GM12878 (cell line): ENCODE measurements around the gene ATG14. TPM values are rescaled to one million over a fixed set of nuclear protein-coding genes. Genes with fewer than 3 reads are reported as not detected.

ENCODE experiments used
- ATAC-seq: fragments of 200-7000 bp; cut with Tn5 transposase; 3 replicates; pipeline ENCODE4 v1.9.1; 2020; ENCODE audit warnings: mild to moderate bottlenecking, moderate library complexity
- BruUV-seq: library from RNA; stranded (reverse); fragments of 400-500 nt; replicated peaks from 2 replicates; lab custom pipeline; 2021; lab: Mats Ljungman, UMichigan
- CTCF ChIA-PET: fragments of 300-600 bp; sonication (Branson Sonifier 250); formaldehyde crosslinking; extraction: SDS; loops from one replicate; lab custom pipeline; 2021; ENCODE audit warnings: inconsistent platforms; lab: Yijun Ruan, JAX
- POLR2A ChIA-PET: fragments of 350-600 bp; formaldehyde crosslinking; extraction: SDS; loops from one replicate; lab custom pipeline; 2021; ENCODE audit warnings: inconsistent platforms; lab: Charles Lee
- RAD21 ChIA-PET: fragments of 300-600 bp; sonication (Branson Sonifier 250); formaldehyde crosslinking; loops from one replicate; lab custom pipeline; 2023; ENCODE audit warnings: antibody characterized with exemption; ENCODE audit not compliant: unreplicated experiment; lab: Charles Lee
- SMC1A ChIA-PET: fragments of 300-600 bp; sonication (Branson Sonifier 250); formaldehyde crosslinking; loops from one replicate; lab custom pipeline; 2023; ENCODE audit not compliant: unreplicated experiment, uncharacterized antibody; lab: Charles Lee
- DNase-seq: peaks from one replicate; pipeline ENCODE4 v3.0.0-alpha.2; 2011; ENCODE audit warnings: low read depth, low spot score
- FAIRE-seq: peaks from 3 replicates; lab custom pipeline; 2011; peaks lifted over from hg19 to GRCh38; lab: Jason Lieb, UNC
- H2AFZ ChIP-seq: 2 replicates; pipeline ENCODE4 v1.6.0; 2011; ENCODE audit warnings: low read depth, low read length, control low read depth; ENCODE audit not compliant: control insufficient read depth
- H3K27ac ChIP-seq: 2 replicates; pipeline ENCODE4 v1.5.1; 2011; ENCODE audit warnings: control low read depth; ENCODE audit not compliant: control insufficient read depth, insufficient read depth
- H3K27me3 ChIP-seq, 2 experiments: replicated peaks in 1 of 2; 2 replicates each; pipeline versions ENCODE4 v1.6.0 to v1.6.1; 2011; ENCODE audit warnings: low read length in 1 of 2; ENCODE audit not compliant: control insufficient read depth in 2 of 2, insufficient read depth in 2 of 2
- H3K36me3 ChIP-seq, 2 experiments: 2 replicates each; pipeline ENCODE4 v1.5.1; 2011; ENCODE audit warnings: low read length in 1 of 2; ENCODE audit not compliant: control insufficient read depth in 2 of 2, insufficient read depth in 2 of 2
- H3K4me1 ChIP-seq: 2 replicates; pipeline ENCODE4 v1.6.1; 2011; ENCODE audit warnings: mild to moderate bottlenecking, low read length, moderate library complexity, mixed read lengths; ENCODE audit not compliant: control insufficient read depth, insufficient read depth
- H3K4me2 ChIP-seq: 2 replicates; pipeline ENCODE4 v1.6.0; 2011; ENCODE audit warnings: control low read depth; ENCODE audit not compliant: control insufficient read depth, insufficient read depth
- H3K4me3 ChIP-seq: fragments of 200-600 bp; sonication (generic); 2 replicates; pipeline ENCODE4 v1.5.1; 2016
- H3K79me2 ChIP-seq: 2 replicates; pipeline ENCODE4 v1.6.0; 2011; ENCODE audit warnings: low read length; ENCODE audit not compliant: control insufficient read depth, insufficient read depth
- H3K9ac ChIP-seq: 2 replicates; pipeline ENCODE4 v1.8.0; 2011; ENCODE audit warnings: low read length, control low read depth, mixed read lengths; ENCODE audit not compliant: control insufficient read depth, insufficient read depth
- H3K9me3 ChIP-seq: replicated peaks from 3 replicates; pipeline ENCODE4 v1.5.1; 2011; ENCODE audit warnings: mild to moderate bottlenecking, low read length; ENCODE audit not compliant: control insufficient read depth, insufficient read depth
- H4K20me1 ChIP-seq: 2 replicates; pipeline ENCODE4 v1.6.0; 2011; ENCODE audit not compliant: control insufficient read depth, insufficient read depth
- ESRRA ChIP-seq: IDR thresholded peaks from 2 replicates; pipeline ENCODE4 v1.6.1; 2012; ENCODE audit warnings: mild to moderate bottlenecking, low read length, improper control_type of control experiment
- IKZF1 ChIP-seq: fragments of 450-650 bp; conservative IDR thresholded peaks from 2 replicates; pipeline ENCODE4 v1.6.1; 2017; ENCODE audit warnings: antibody characterized with exemption, mild to moderate bottlenecking
- PRDM15 ChIP-seq: fragments of 450-650 bp; formaldehyde crosslinking; IDR thresholded peaks from 2 replicates; pipeline ENCODE4 v1.4.0; 2020; ENCODE audit warnings: mild to moderate bottlenecking, moderate library complexity
- WGBS: methylation state at CpG from one replicate; pipeline ENCODE4 v1.1.6; 2016; ENCODE audit warnings: low lambda C conversion rate; ENCODE audit not compliant: insufficient replicate concordance, insufficient coverage; ENCODE audit errors: missing lambda C conversion rate; 5-methylcytosine and 5-hydroxymethylcytosine counted together
- in situ Hi-C: fragments of 300-500 bp; cut with MboI; formaldehyde crosslinking; loops from 9 replicates; pipeline ENCODE4 v1.14.3; 2018; ENCODE audit warnings: mixed read lengths
- intact Hi-C: fragments of 100-400 bp; cut with micrococcal nuclease; formaldehyde crosslinking; loops from one replicate; pipeline ENCODE4 v1.14.2; 2022; ENCODE audit not compliant: unreplicated experiment
- polyA plus RNA-seq, 11 experiments: library from polyadenylated mRNA; depleted of rRNA in 4 of 11; unstranded in 6 of 11; stranded (reverse) in 5 of 11; fragments of >200 nt; fragmentation: Nextera tagmentation in 4 of 11; fragmentation: Illumina TruSeq in 1 of 11; extraction: Ambion mirVana in 4 of 11; extraction: Trizol in 1 of 11; gene quantifications; 1 replicate in 1 of 11; 2 replicates in 10 of 11; pipeline versions ENCODE4 v1.2.1 to v1.2.3, GENCODE V29; 2011 to 2016; ENCODE audit warnings: inconsistent platforms in 2 of 11, missing spikeins in 2 of 11, low read depth in 1 of 11
- total RNA-seq, 4 experiments: library from RNA; depleted of rRNA in 3 of 4; stranded (reverse); fragments of >200 nt in 3 of 4; fragmentation: Illumina TruSeq in 1 of 4; extraction: Trizol in 1 of 4; gene quantifications; 2 replicates each; pipeline versions ENCODE4 v1.2.1 to v1.2.3, GENCODE V29; 2013 to 2021

Gene ATG14
- total and polyA plus RNA-seq, 10 of the 15 experiments (the other 5 are each of a cell fraction or from before 2014, with no cell fraction given), result 1.1 to 6.4 (median 5.0) TPM

- ATAC-seq (no peak), FAIRE-seq (no peak), DNase-seq (no peak)
- WGBS, result 98% methylated on average over 4 of the region's 4 CpGs
- Histone ChIP-seq H3K4me3 (no peak overlapping the region), H3K36me3 (peaks cover 2 to 7% of the 10 kb centered on the region in 2 experiments; a peak in 3 of 4 replicates), H3K4me2 (no peak overlapping the region), H3K27ac (no peak overlapping the region), H4K20me1 (no peaks in the 10 kb centered on the region), H3K27me3 (no peaks in the 10 kb centered on the region), H3K4me1 (no peaks in the 10 kb centered on the region), H3K9me3 (no peaks in the 10 kb centered on the region), H3K79me2 (no peaks in the 10 kb centered on the region), H2AFZ (no peak overlapping the region), H3K9ac (no peak overlapping the region)
- ChIA-PET CTCF (interaction anchor here (0.6 to 1.2 kb wide), 2 partner anchors 37 to 119 kb away, joined by 3 to 6 read pairs; partner anchors contain the start of gene FBXO34), RAD21 (no interaction called here), POLR2A (interaction anchor here (0.8 kb wide), 1 partner anchor 39 kb away, joined by 3 read pairs; no protein-coding TSS in a partner anchor), SMC1A (interaction anchor here (2.2 kb wide), 1 partner anchor 14 kb away, joined by 6 read pairs; no protein-coding TSS in a partner anchor)
- no TSS peak for BruUV-seq
- TF ChIP-seq ESRRA, result no peak
- no peak for TF ChIP-seq IKZF1
- TF ChIP-seq PRDM15 (CRISPR knock-in tag), result no peak
- intact Hi-C loops (no loop called here), in situ Hi-C loops (no loop called here)
These were observed 22.3 kb downstream of the ATG14 start for GRCh38 chr14:55389330-55389729.
